Kidney epithelial cell (primary cell): ENCODE measurements around the gene NTRK3. TPM values are rescaled to one million over a fixed set of nuclear protein-coding genes. Genes with fewer than 3 reads are reported as not detected.

Source experiments
- DNase-seq: peaks from one replicate; pipeline ENCODE4 v3.0.0-alpha.2; 2010; ENCODE audit warnings: low read depth
- H3K27me3 ChIP-seq: 2 replicates; pipeline ENCODE4 v1.6.0; 2011; ENCODE audit warnings: low read length; ENCODE audit not compliant: control insufficient read depth, insufficient read depth
- H3K36me3 ChIP-seq: 2 replicates; pipeline ENCODE4 v1.5.1; 2011; ENCODE audit warnings: low read length; ENCODE audit not compliant: control insufficient read depth, insufficient read depth
- H3K4me3 ChIP-seq: 2 replicates; pipeline ENCODE4 v1.5.1; 2011; ENCODE audit warnings: low read depth, mild to moderate bottlenecking, control low read depth, low read length
- total RNA-seq: library from RNA; depleted of rRNA; stranded (reverse); fragments of >200 nt; gene quantifications from 2 replicates; pipeline ENCODE4 v1.2.3, GENCODE V29; 2015
- TF ChIP-seq, protein P1 (sequence below): IDR thresholded peaks from 2 replicates; pipeline ENCODE4 v1.5.1; 2011; ENCODE audit warnings: mild to moderate bottlenecking, moderate library complexity, low read length, control low read depth, inconsistent platforms; ENCODE audit not compliant: insufficient read depth, poor library complexity, severe bottlenecking

NTRK3 gene
- total RNA-seq, 1 donor from 2014 or later, result not detected

GRCh38 chr15:87947560-87947959, 309.0 kb downstream of the NTRK3 start:
- no peak for DNase-seq
- H3K4me3 ChIP-seq, result no peak overlapping the region

DNA sequence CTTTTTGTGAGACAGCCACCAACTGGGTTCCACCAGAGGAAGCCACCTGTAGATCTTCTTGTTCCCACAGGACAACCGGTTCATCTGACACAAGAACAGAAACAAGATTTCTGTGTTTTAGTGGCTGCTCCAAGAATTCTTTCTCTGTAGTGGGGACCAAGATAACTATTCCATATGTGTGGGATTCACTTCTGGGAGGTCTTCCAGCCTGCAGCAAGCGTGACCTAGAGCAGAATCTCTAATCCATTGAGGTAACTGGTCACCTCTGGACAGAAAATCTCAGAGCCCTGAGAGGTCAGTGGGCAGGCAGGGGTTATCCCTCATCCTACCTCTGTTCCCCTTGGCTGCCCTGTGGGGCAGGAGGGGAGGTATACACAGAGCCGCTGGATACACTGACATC, 311.3 kb downstream of the NTRK3 start:
- Histone ChIP-seq H3K4me3 (no peak overlapping the region), H3K36me3 (no peaks in the 10 kb centered on the region), H3K27me3 (no peaks in the 10 kb centered on the region)
- no peak for DNase-seq
- TF ChIP-seq, protein P1, sequence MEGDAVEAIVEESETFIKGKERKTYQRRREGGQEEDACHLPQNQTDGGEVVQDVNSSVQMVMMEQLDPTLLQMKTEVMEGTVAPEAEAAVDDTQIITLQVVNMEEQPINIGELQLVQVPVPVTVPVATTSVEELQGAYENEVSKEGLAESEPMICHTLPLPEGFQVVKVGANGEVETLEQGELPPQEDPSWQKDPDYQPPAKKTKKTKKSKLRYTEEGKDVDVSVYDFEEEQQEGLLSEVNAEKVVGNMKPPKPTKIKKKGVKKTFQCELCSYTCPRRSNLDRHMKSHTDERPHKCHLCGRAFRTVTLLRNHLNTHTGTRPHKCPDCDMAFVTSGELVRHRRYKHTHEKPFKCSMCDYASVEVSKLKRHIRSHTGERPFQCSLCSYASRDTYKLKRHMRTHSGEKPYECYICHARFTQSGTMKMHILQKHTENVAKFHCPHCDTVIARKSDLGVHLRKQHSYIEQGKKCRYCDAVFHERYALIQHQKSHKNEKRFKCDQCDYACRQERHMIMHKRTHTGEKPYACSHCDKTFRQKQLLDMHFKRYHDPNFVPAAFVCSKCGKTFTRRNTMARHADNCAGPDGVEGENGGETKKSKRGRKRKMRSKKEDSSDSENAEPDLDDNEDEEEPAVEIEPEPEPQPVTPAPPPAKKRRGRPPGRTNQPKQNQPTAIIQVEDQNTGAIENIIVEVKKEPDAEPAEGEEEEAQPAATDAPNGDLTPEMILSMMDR, result no peak

More at GRCh38 chr15:87947560-87947959, 309.0 kb downstream of the NTRK3 start:
- TF ChIP-seq, protein P1, result no peak
- Histone ChIP-seq H3K36me3 (no peaks in the 10 kb centered on the region), H3K27me3 (no peaks in the 10 kb centered on the region)

DNA sequence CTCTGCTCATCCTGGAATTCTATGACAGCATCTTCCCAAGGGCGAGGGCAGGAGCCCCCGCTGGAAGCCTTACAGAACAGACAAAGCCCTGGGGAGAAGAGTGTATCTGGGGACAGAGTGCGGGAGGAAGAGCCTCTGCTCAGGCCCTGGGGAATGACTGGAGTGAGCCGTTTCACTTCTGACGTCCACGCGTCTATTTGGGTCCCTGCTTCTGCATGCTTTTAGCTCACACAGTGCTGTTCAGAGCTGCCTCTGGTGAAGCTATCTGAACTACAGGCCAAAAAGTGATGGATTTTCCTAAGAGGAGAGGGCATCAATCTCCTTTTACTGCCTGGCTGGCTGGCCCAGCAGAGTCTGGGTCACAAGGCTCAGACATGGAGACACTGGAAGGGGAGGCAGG, 311.8 kb downstream of the NTRK3 start:
- no peaks in the 10 kb centered on the region for H3K36me3 ChIP-seq
- DNase-seq, result no peak
- H3K27me3 ChIP-seq, result no peaks in the 10 kb centered on the region
- H3K4me3 ChIP-seq, result no peak overlapping the region
- TF ChIP-seq, protein P1, result no peak

GRCh38 chr15:87944050-87944449, 312.5 kb downstream of the NTRK3 start:
- H3K27me3 ChIP-seq, result no peaks in the 10 kb centered on the region
- TF ChIP-seq, protein P1, result no peak
- no peak for DNase-seq
- no peaks in the 10 kb centered on the region for H3K36me3 ChIP-seq
- H3K4me3 ChIP-seq, result no peak overlapping the region

DNA sequence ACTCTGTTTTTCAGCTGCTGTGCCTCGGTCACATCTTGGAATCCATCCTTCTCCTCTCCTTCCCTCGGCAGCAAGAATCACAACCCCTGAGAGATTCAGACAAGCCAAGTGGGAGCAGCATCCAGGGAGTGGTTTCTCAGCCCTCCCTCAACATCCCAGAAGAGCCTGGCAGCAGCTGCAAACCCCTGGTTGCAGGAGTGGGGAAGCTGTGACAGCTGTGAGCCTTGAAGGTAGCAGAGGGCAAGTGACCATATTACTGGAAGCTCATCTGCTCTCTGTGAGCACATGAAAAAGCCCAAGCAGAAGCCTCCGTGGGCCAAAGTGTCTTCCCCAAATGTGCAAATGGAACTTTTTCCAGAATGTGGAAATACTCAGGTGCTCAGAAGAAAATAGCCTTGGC, 312.9 kb downstream of the NTRK3 start:
- H3K36me3 ChIP-seq, result no peaks in the 10 kb centered on the region
- no peak for DNase-seq
- TF ChIP-seq, protein P1, result no peak
- no peak overlapping the region for H3K4me3 ChIP-seq
- H3K27me3 ChIP-seq, result no peaks in the 10 kb centered on the region

- no peak overlapping the region for H3K4me3 ChIP-seq
- no peak for DNase-seq
- no peaks in the 10 kb centered on the region for H3K27me3 ChIP-seq
- H3K36me3 ChIP-seq, result no peaks in the 10 kb centered on the region
- TF ChIP-seq, protein P1, result no peak
These were observed 314.2 kb downstream of the NTRK3 start for GRCh38 chr15:87942316-87942715.
